Naive thymus-derived CD4-positive, alpha-beta T cell (primary cell): ENCODE data around the gene SPATA3. TPM values are rescaled to one million over a fixed set of nuclear protein-coding genes. Genes with fewer than 3 reads are reported as not detected.
"Not testable (repeated sequence)": the region's sequence is repeated elsewhere in the genome, so short reads cannot be mapped to it uniquely, and the experiment has no call there.

ENCODE experiments used
- ATAC-seq: fragments of 150-1000 bp; cut with Tn5 transposase; 2 replicates; pipeline ENCODE4 v1.10.0; 2021; ENCODE audit warnings: mild to moderate bottlenecking, moderate library complexity
- CTCF ChIA-PET: fragments of 350-600 bp; sonication (Branson Sonifier 250); formaldehyde crosslinking; loops from one replicate; lab custom pipeline; 2021; ENCODE audit warnings: antibody characterized with exemption; lab: Charles Lee
- POLR2A ChIA-PET: fragments of 350-600 bp; sonication (Branson Sonifier 250); formaldehyde crosslinking; loops from one replicate; lab custom pipeline; 2021; ENCODE audit warnings: antibody characterized with exemption, inconsistent platforms; lab: Charles Lee
- DNase-seq, 9 donors: peaks; one replicate each; pipeline versions ENCODE4 v3.0.0 to v3.0.0-alpha.2; 2020 to 2022; ENCODE audit warnings: mixed read lengths in 1 of 9
- H3K27ac ChIP-seq: one replicate; pipeline ENCODE4 v1.7.0; 2013; ENCODE audit warnings: mild to moderate bottlenecking, low read depth, low read length, moderate library complexity
- H3K27me3 ChIP-seq, 2 donors: one replicate each; pipeline ENCODE4 v1.7.0; 2013; ENCODE audit warnings: low read length in 2 of 2, mild to moderate bottlenecking in 2 of 2, moderate library complexity in 2 of 2; ENCODE audit not compliant: control insufficient read depth in 2 of 2, insufficient read depth in 2 of 2
- H3K36me3 ChIP-seq, 3 experiments: 1 replicate in 2 of 3; 2 replicates in 1 of 3; pipeline ENCODE4 v1.7.0; 2013; ENCODE audit warnings: low read length in 3 of 3, mild to moderate bottlenecking in 3 of 3, moderate library complexity in 1 of 3; ENCODE audit not compliant: insufficient read depth in 3 of 3, control insufficient read depth in 2 of 3
- H3K4me1 ChIP-seq, 2 donors: one replicate each; pipeline ENCODE4 v1.7.0; 2013; ENCODE audit warnings: low read length in 2 of 2, mild to moderate bottlenecking in 2 of 2, moderate library complexity in 1 of 2; ENCODE audit not compliant: control insufficient read depth in 2 of 2, insufficient read depth in 2 of 2
- H3K4me3 ChIP-seq: 2 replicates; pipeline ENCODE4 v1.7.0; 2013; ENCODE audit warnings: mild to moderate bottlenecking, low read length
- H3K9me3 ChIP-seq, 3 experiments: 1 replicate in 2 of 3; 2 replicates in 1 of 3; pipeline ENCODE4 v1.7.0; 2013; ENCODE audit warnings: low read length in 3 of 3; ENCODE audit not compliant: control insufficient read depth in 2 of 3
- H3K27ac Mint-ChIP-seq, 9 donors: one replicate each; pipeline ENCODE4 v1.8.0; 2020 to 2022; ENCODE audit warnings: mixed read lengths in 9 of 9, mild to moderate bottlenecking in 8 of 9, moderate library complexity in 5 of 9, inconsistent platforms in 2 of 9
- H3K27me3 Mint-ChIP-seq, 5 donors: one replicate each; pipeline ENCODE4 v1.8.0; 2021 to 2022; ENCODE audit warnings: mixed read lengths in 5 of 5, mild to moderate bottlenecking in 1 of 5
- H3K36me3 Mint-ChIP-seq, 5 donors: one replicate each; pipeline ENCODE4 v1.8.0; 2020 to 2022; ENCODE audit warnings: mixed read lengths in 5 of 5, mild to moderate bottlenecking in 3 of 5, inconsistent platforms in 1 of 5
- H3K4me1 Mint-ChIP-seq, 7 donors: one replicate each; pipeline ENCODE4 v1.8.0; 2020 to 2022; ENCODE audit warnings: mixed read lengths in 7 of 7, mild to moderate bottlenecking in 3 of 7, inconsistent platforms in 1 of 7
- H3K4me3 Mint-ChIP-seq, 10 donors: one replicate each; pipeline ENCODE4 v1.8.0; 2020 to 2022; ENCODE audit warnings: mild to moderate bottlenecking in 10 of 10, mixed read lengths in 10 of 10, moderate library complexity in 6 of 10, inconsistent platforms in 2 of 10
- H3K9me3 Mint-ChIP-seq, 11 donors: one replicate each; pipeline ENCODE4 v1.8.0; 2020 to 2022; ENCODE audit warnings: mixed read lengths in 11 of 11, mild to moderate bottlenecking in 4 of 11, inconsistent platforms in 1 of 11, moderate library complexity in 1 of 11
- intact Hi-C, 2 donors: fragments of 100-400 bp; cut with micrococcal nuclease; formaldehyde crosslinking; loops; one replicate each; pipeline ENCODE4 v1.15.1; 2023
- polyA plus RNA-seq, 2 donors: library from polyadenylated mRNA; unstranded; fragments of 300-500 nt; fragmentation: Illumina TruSeq; gene quantifications; one replicate each; pipeline ENCODE4 v1.2.3, GENCODE V29; 2021
- total RNA-seq, 6 experiments: library from RNA in 5 of 6; stranded (reverse) in 5 of 6; gene quantifications; 1 replicate in 5 of 6; 2 replicates in 1 of 6; pipeline ENCODE4 v1.2.3 and lab custom pipeline; 2021 to 2026

Gene SPATA3
- total and polyA plus RNA-seq, 7 experiments from 2014 or later = not detected

DNA sequence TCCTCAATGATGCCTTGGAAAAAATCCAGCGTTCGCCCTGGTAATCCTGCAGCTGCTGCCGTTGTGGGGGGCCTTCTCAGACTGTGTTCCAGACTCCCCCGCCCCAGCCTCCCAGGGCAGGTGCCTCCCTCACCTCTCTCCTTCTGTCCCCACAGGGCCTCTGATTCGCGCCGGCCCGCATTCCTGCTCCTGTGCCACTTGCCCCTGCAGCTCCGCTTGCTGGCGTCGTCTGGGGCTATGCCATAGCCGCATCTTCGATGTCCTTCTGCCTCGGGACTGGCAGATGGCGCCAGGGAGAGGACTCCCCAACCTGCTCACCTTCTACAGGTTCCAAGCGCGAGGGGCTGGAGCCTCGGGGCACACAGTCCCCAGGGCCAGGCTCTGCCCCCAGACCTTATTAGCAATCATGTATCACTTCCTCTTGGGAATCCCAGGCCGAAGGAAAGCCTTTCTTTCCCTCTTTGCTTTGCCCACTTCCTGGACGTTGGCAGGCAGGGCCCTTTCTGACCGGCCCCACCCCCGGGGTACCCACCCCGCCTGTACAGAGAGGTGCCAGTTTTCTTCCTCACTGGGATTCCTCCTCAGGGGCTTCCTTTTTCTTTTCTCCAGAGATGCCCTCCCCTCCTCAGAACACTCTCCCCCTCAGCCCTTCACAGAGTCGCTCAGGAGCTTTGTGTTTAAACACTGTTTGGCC lies 4.4 kb downstream of the SPATA3 start:
- no peaks in the 10 kb centered on the region for H3K27me3 ChIP-seq
- no peak overlapping the region for H3K4me3 ChIP-seq
- POLR2A ChIA-PET = no interaction called here
- CTCF ChIA-PET = no interaction called here
- ATAC-seq = no peak
- Mint-ChIP-seq H3K36me3 (peaks cover 2 to 17% (median 6%) of the 10 kb centered on the region in 5 donors), H3K4me3 (no peak overlapping the region), H3K27ac (peak overlapping the region in 1 of 9 donors; percentile 14), H3K9me3 (peaks cover 0 to 18% (median 7%) of the 10 kb centered on the region in 11 donors), H3K27me3 (peaks cover 30 to 69% (median 46%) of the 10 kb centered on the region in 5 donors), H3K4me1 (peaks cover 0 to 3% (median 0%) of the 10 kb centered on the region in 7 donors)
- H3K4me1 ChIP-seq = no peaks in the 10 kb centered on the region
- H3K27ac ChIP-seq = no peak overlapping the region
- no peak for DNase-seq
- no peaks in the 10 kb centered on the region for H3K9me3 ChIP-seq
- intact Hi-C loops = no loop called here
- no peaks in the 10 kb centered on the region for H3K36me3 ChIP-seq

DNA sequence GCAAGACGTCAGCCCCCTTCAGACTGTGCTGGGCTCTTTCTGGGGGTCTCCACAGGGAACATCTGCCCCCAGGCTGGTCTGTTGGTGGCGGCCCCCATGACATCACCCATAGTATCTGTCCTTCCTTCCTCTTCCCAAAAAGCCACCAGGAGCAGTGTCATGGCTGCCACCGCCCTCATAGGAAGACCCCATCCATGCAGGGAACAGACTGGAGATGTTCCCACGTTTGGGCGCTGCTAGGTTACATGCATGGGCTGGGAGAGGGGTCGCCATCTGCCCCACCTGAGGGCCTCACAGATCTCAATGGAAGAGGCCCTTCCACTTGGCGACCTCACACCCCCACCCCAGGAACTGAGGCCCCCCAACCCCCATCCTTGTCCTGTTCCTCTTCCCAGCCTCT lies 5.1 kb downstream of the SPATA3 start:
- no peak for DNase-seq
- ChIA-PET POLR2A (no interaction called here), CTCF (no interaction called here)
- no peak for ATAC-seq
- peaks cover 0 to 21% (median 8%) of the 10 kb centered on the region in 11 donors for H3K9me3 Mint-ChIP-seq
- no peak overlapping the region for H3K4me3 Mint-ChIP-seq
- no peak overlapping the region for H3K4me3 ChIP-seq
- no peaks in the 10 kb centered on the region for H3K9me3 ChIP-seq
- peaks cover 29 to 69% (median 44%) of the 10 kb centered on the region in 5 donors for H3K27me3 Mint-ChIP-seq
- H3K27ac ChIP-seq = no peak overlapping the region
- peaks cover 5 to 19% (median 9%) of the 10 kb centered on the region in 5 donors for H3K36me3 Mint-ChIP-seq
- no peaks in the 10 kb centered on the region for H3K27me3 ChIP-seq
- no peaks in the 10 kb centered on the region for H3K4me1 ChIP-seq
- intact Hi-C loops = no loop called here
- H3K36me3 ChIP-seq = no peaks in the 10 kb centered on the region
- H3K27ac Mint-ChIP-seq = no peak overlapping the region
- H3K4me1 Mint-ChIP-seq = peaks cover 0 to 3% (median 0%) of the 10 kb centered on the region in 7 donors

DNA sequence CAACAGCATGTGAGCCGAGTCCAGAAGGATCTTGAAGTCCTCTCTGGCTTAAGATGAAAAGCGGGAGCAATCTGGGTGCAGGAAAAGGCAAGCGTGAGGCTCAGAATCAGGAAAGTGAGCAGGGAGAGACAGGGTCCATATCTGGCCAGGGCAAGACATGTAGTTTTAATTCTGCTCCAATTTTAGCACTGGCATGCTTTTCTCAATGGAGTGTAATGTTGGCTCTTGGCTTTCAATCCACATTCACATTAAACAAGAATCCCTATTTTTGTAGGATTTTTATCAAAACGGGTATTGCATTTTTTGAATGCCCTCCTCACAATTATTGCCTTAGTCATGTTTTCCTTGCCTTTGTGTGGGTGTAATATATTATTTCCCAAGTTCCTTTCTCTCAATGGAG lies 6.0 kb downstream of the SPATA3 start:
- ATAC-seq = no peak
- H3K4me1 ChIP-seq = no peaks in the 10 kb centered on the region
- peaks cover 0 to 20% (median 7%) of the 10 kb centered on the region in 11 donors for H3K9me3 Mint-ChIP-seq
- DNase-seq = no peak
- H3K9me3 ChIP-seq = no peaks in the 10 kb centered on the region
- H3K4me3 Mint-ChIP-seq = no peak overlapping the region
- CTCF ChIA-PET = interaction anchor here (0.9 kb wide), 1 partner anchor 107 kb away, joined by 3 read pairs; no protein-coding TSS in a partner anchor
- POLR2A ChIA-PET = no interaction called here
- H3K36me3 Mint-ChIP-seq = peaks cover 4 to 18% (median 9%) of the 10 kb centered on the region in 5 donors
- H3K4me1 Mint-ChIP-seq = peaks cover 0 to 3% (median 0%) of the 10 kb centered on the region in 7 donors
- H3K27me3 ChIP-seq = no peaks in the 10 kb centered on the region
- peaks cover 25 to 61% (median 41%) of the 10 kb centered on the region in 5 donors for H3K27me3 Mint-ChIP-seq
- H3K27ac ChIP-seq = no peak overlapping the region
- H3K4me3 ChIP-seq = no peak overlapping the region
- intact Hi-C loops = no loop called here
- H3K27ac Mint-ChIP-seq = no peak overlapping the region
- H3K36me3 ChIP-seq = no peaks in the 10 kb centered on the region

DNA sequence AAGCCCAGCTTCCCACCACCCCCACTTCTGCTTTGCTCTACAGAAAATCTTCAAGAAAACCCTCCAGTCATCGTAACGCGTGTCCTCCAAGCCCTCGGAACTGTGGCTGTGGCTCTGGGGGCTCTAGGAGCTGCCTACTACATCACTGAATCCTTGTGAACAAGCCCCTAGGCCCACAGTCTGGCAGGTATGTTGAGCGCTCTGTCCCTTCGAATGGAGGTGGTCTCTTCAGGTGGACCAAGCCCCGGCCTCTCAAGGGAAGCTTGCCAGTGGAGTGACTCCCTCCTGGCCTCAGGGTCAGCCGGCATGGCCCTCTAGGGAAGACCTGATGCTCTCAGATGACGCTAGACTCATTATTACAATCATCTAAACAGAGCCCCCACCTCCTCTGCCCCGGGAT lies 6.7 kb downstream of the SPATA3 start:
- POLR2A ChIA-PET = no interaction called here
- DNase-seq (no peak), ATAC-seq (no peak)
- Histone ChIP-seq H3K27ac (no peak overlapping the region), H3K27me3 (no peaks in the 10 kb centered on the region), H3K9me3 (no peaks in the 10 kb centered on the region), H3K4me1 (no peaks in the 10 kb centered on the region), H3K4me3 (no peak overlapping the region), H3K36me3 (no peaks in the 10 kb centered on the region)
- Mint-ChIP-seq H3K27ac (no peak overlapping the region), H3K36me3 (peaks cover 0 to 14% (median 9%) of the 10 kb centered on the region in 5 donors), H3K4me3 (no peak overlapping the region), H3K4me1 (peaks cover 0 to 3% (median 0%) of the 10 kb centered on the region in 7 donors), H3K27me3 (peaks cover 24 to 59% (median 41%) of the 10 kb centered on the region in 5 donors), H3K9me3 (peaks cover 0 to 16% (median 5%) of the 10 kb centered on the region in 11 donors)
- CTCF ChIA-PET = interaction anchor here (1.3 kb wide), 1 partner anchor 15 kb away, joined by 5 read pairs; no protein-coding TSS in a partner anchor
- intact Hi-C loops = no loop called here

DNA sequence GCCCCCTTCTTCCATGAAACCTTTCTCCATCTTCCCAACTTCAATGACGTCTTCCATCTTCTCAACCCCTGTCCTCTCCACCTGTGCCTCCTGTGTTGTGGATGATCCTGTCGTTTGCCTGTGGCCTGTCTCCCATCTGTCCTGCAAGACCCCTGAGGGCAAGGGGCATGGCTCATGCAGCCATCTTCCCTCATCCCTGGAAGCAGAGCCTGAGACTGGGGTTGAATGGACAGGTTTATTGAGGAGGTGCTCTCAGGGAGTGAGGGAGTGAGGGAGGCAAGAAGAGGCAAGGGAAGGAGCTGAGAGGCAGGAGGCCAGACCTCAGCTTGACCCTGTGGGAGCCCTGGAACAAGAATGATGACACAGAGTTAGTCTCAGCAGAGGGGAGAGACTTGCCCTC lies 7.3 kb downstream of the SPATA3 start:
- Histone ChIP-seq H3K9me3 (no peaks in the 10 kb centered on the region), H3K27me3 (no peaks in the 10 kb centered on the region), H3K36me3 (no peaks in the 10 kb centered on the region), H3K4me3 (no peak overlapping the region), H3K4me1 (no peaks in the 10 kb centered on the region), H3K27ac (no peak overlapping the region)
- ATAC-seq (no peak), DNase-seq (no peak)
- Mint-ChIP-seq H3K36me3 (peaks cover 0 to 14% (median 9%) of the 10 kb centered on the region in 5 donors), H3K9me3 (peaks cover 0 to 14% (median 5%) of the 10 kb centered on the region in 11 donors), H3K27me3 (peaks cover 24 to 56% (median 36%) of the 10 kb centered on the region in 5 donors), H3K27ac (no peak overlapping the region), H3K4me3 (no peak overlapping the region), H3K4me1 (peaks cover 0 to 3% (median 0%) of the 10 kb centered on the region in 7 donors)
- CTCF ChIA-PET = interaction anchor here (1.3 kb wide), 1 partner anchor 15 kb away, joined by 5 read pairs; no protein-coding TSS in a partner anchor
- POLR2A ChIA-PET = no interaction called here
- intact Hi-C loops = no loop called here

DNA sequence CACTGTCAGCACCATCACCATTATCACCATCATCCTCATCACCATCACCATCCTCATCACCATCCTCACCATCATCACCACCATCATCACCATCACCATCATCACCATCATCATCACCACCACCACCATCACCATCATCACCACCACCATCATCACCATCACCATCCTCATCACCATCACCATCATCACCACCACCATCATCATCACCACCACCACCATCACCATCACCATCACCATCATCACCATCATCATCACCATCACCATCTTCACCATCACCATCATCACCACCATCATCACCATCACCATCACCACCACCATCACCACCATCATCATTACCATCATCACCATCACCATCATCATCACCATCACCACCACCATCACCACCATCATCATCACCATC lies 9.0 kb downstream of the SPATA3 start:
- CTCF ChIA-PET, H3K4me3 ChIP-seq: not testable (repeated sequence)
- H3K27me3 Mint-ChIP-seq = peaks cover 16 to 43% (median 26%) of the 10 kb centered on the region in 5 donors

More for the DNA sequence above, 9.0 kb downstream of the SPATA3 start:
- POLR2A ChIA-PET = interaction anchor here (0.6 kb wide), 1 partner anchor 181 kb away, joined by 3 read pairs; no protein-coding TSS in a partner anchor
- H3K4me1 ChIP-seq, DNase-seq, H3K4me3 Mint-ChIP-seq, H3K4me1 Mint-ChIP-seq, ATAC-seq, H3K36me3 ChIP-seq, H3K9me3 ChIP-seq, intact Hi-C loops, H3K27me3 ChIP-seq, H3K27ac ChIP-seq: not testable (repeated sequence)
- peaks cover 0 to 14% (median 9%) of the 10 kb centered on the region in 5 donors for H3K36me3 Mint-ChIP-seq
- peak overlapping the region in 1 of 9 donors; percentile 2 for H3K27ac Mint-ChIP-seq
- peaks cover 0 to 12% (median 5%) of the 10 kb centered on the region in 11 donors for H3K9me3 Mint-ChIP-seq
